A673 (cell line): ENCODE measurements around the gene IL10RB. TPM values are rescaled to one million over a fixed set of nuclear protein-coding genes. Genes with fewer than 3 reads are reported as not detected.

Experiments
- BruUV-seq: library from RNA; stranded (reverse); fragments of 400-500 nt; replicated peaks from 2 replicates; lab custom pipeline; 2021; lab: Mats Ljungman, UMichigan
- CTCF ChIA-PET: fragments of 300-600 bp; sonication (Branson Sonifier 250); formaldehyde crosslinking; loops from one replicate; lab custom pipeline; 2022; ENCODE audit warnings: antibody characterized with exemption; lab: Charles Lee
- POLR2A ChIA-PET: fragments of 300-600 bp; sonication (Branson Sonifier 250); formaldehyde crosslinking; loops from one replicate; lab custom pipeline; 2022; ENCODE audit warnings: antibody characterized with exemption; ENCODE audit not compliant: low non-redundant PET; lab: Charles Lee
- DNase-seq: peaks from one replicate; pipeline ENCODE4 v3.0.0-alpha.2; 2015; ENCODE audit warnings: low spot score
- H3K27ac ChIP-seq: fragments of 200-600 bp; sonication (generic); 2 replicates; pipeline ENCODE4 v1.5.1; 2016; ENCODE audit warnings: mixed run types, low read depth, mild to moderate bottlenecking, mixed read lengths, antibody characterized with exemption, low read length; ENCODE audit not compliant: poor library complexity, severe bottlenecking
- H3K27me3 ChIP-seq: fragments of 200-600 bp; sonication (generic); replicated peaks from 2 replicates; pipeline ENCODE4 v1.6.1; 2017; ENCODE audit warnings: mixed run types, low read depth, mild to moderate bottlenecking, mixed read lengths, antibody characterized with exemption, low read length; ENCODE audit not compliant: insufficient read depth, poor library complexity
- H3K36me3 ChIP-seq: fragments of 200-600 bp; sonication (generic); 2 replicates; pipeline ENCODE4 v1.6.1; 2016; ENCODE audit warnings: mixed run types, mild to moderate bottlenecking, mixed read lengths, antibody characterized with exemption, low read length; ENCODE audit not compliant: insufficient read depth, poor library complexity, severe bottlenecking
- H3K4me1 ChIP-seq: fragments of 200-600 bp; sonication (generic); 2 replicates; pipeline ENCODE4 v1.6.1; 2017; ENCODE audit warnings: mixed run types, mild to moderate bottlenecking, mixed read lengths, antibody characterized with exemption, low read length; ENCODE audit not compliant: insufficient read depth, poor library complexity, severe bottlenecking
- H3K4me3 ChIP-seq: fragments of 200-600 bp; sonication (generic); 2 replicates; pipeline ENCODE4 v1.5.1; 2016; ENCODE audit warnings: low read depth, mixed run types, mild to moderate bottlenecking, mixed read lengths, low read length; ENCODE audit not compliant: poor library complexity, severe bottlenecking
- H3K9me3 ChIP-seq: fragments of 200-600 bp; sonication (generic); 2 replicates; pipeline ENCODE4 v1.6.1; 2016; ENCODE audit warnings: mixed run types, low read depth, mild to moderate bottlenecking, mixed read lengths, antibody characterized with exemption, low read length; ENCODE audit not compliant: poor library complexity, severe bottlenecking
- CTCF ChIP-seq: fragments of 300-800, 200-600 bp; sonication (generic); conservative IDR thresholded peaks from 2 replicates; pipeline ENCODE4 v1.5.1; 2017; ENCODE audit warnings: low read depth, mild to moderate bottlenecking, antibody characterized with exemption, low read length, moderate library complexity, mixed read lengths
- EZH2 ChIP-seq: fragments of 200-600 bp; sonication (generic); IDR thresholded peaks from 2 replicates; pipeline ENCODE4 v1.6.1; 2017; ENCODE audit warnings: borderline replicate concordance, low read depth, mild to moderate bottlenecking, mixed read lengths, antibody characterized with exemption, low read length; ENCODE audit not compliant: poor library complexity, severe bottlenecking
- intact Hi-C: fragments of 100-400 bp; cut with micrococcal nuclease; formaldehyde crosslinking; loops from one replicate; pipeline ENCODE4 v1.10.0; 2022; ENCODE audit not compliant: unreplicated experiment
- total RNA-seq: library from RNA; stranded (reverse); gene quantifications from 2 replicates; pipeline ENCODE4 v1.2.3, GENCODE V29; 2021

IL10RB gene
- total RNA-seq, 1 experiment from 2014 or later: 11.1 TPM

GRCh38 chr21:33330726-33331125 lies 64.6 kb downstream of the IL10RB start:
- intact Hi-C loops: no loop called here
- CTCF ChIA-PET: interaction anchor here (0.6 kb wide), 1 partner anchor 390 kb away, joined by 3 read pairs; no protein-coding TSS in a partner anchor
- Histone ChIP-seq H3K9me3 (peaks cover 19% of the 10 kb centered on the region), H3K36me3 (peaks cover 6% of the 10 kb centered on the region), H3K4me1 (no peaks in the 10 kb centered on the region), H3K4me3 (no peak overlapping the region), H3K27ac (no peak overlapping the region), H3K27me3 (no peaks in the 10 kb centered on the region)
- BruUV-seq: no TSS peak
- no peak for DNase-seq
- TF ChIP-seq EZH2: no peak
- TF ChIP-seq CTCF: no peak
- POLR2A ChIA-PET: no interaction called here

- no TSS peak for BruUV-seq
- no peak for TF ChIP-seq EZH2
- no peak for TF ChIP-seq CTCF
These were observed 66.0 kb downstream of the IL10RB start for GRCh38 chr21:33332143-33332542.

GRCh38 chr21:33334191-33334590 lies 68.0 kb downstream of the IL10RB start:
- Histone ChIP-seq H3K27ac (no peak overlapping the region), H3K4me3 (no peak overlapping the region), H3K4me1 (no peaks in the 10 kb centered on the region), H3K27me3 (no peaks in the 10 kb centered on the region), H3K36me3 (peaks cover 9% of the 10 kb centered on the region), H3K9me3 (peaks cover 19% of the 10 kb centered on the region)
- no TSS peak for BruUV-seq
- TF ChIP-seq EZH2 (no peak), CTCF (no peak)
- POLR2A ChIA-PET: no interaction called here
- CTCF ChIA-PET: no interaction called here
- intact Hi-C loops: no loop called here
- DNase-seq: no peak

More at GRCh38 chr21:33332143-33332542, 66.0 kb downstream of the IL10RB start:
- intact Hi-C loops: no loop called here
- peaks cover 19% of the 10 kb centered on the region for H3K9me3 ChIP-seq
- ChIA-PET CTCF (no interaction called here), POLR2A (no interaction called here)
- H3K4me3 ChIP-seq: no peak overlapping the region
- H3K36me3 ChIP-seq: peaks cover 6% of the 10 kb centered on the region
- no peaks in the 10 kb centered on the region for H3K27me3 ChIP-seq
- no peak overlapping the region for H3K27ac ChIP-seq
- no peak for DNase-seq
- H3K4me1 ChIP-seq: no peaks in the 10 kb centered on the region
